ENCODE results near the gene F12.
A peak's percentile ranks its signal among the peaks of the same experiment; 100 is the strongest.
"Not testable (repeated sequence)": the region's sequence is repeated elsewhere in the genome, so short reads cannot be mapped to it uniquely, and the experiment has no call there.

The F12 gene

GRCh38 chr5:177385720-177386119 lies 23.6 kb downstream of the F12 start:
- no peak for DNase-seq

GRCh38 chr5:177384134-177384533 lies 25.2 kb downstream of the F12 start, which contains the start of gene SLC34A1:
Gene SLC34A1 (plus strand): TSS chr5:177384434. CDS start chr5:177385742, 1,308 bp downstream.
- no peak for DNase-seq

- DNase-seq: no peak
Measured at GRCh38 chr5:177383181-177383580, 26.2 kb downstream of the F12 start.

- peak; percentile 35 for DNase-seq
Measured at GRCh38 chr5:177382423-177383029, 26.8 kb downstream of the F12 start.

GRCh38 chr5:177380805-177381126 lies 28.6 kb downstream of the F12 start:
- DNase-seq: no peak

GRCh38 chr5:177378884-177379883 lies 30.2 kb downstream of the F12 start:
- DNase-seq: no peak

GRCh38 chr5:177377851-177378776 lies 31.2 kb downstream of the F12 start:
- DNase-seq: no peak

- no peak for DNase-seq
Measured at GRCh38 chr5:177376107-177376506, 33.3 kb downstream of the F12 start.

GRCh38 chr5:177375516-177375915 lies 33.8 kb downstream of the F12 start:
- not testable (repeated sequence) for DNase-seq

GRCh38 chr5:177374211-177374610 lies 35.2 kb downstream of the F12 start:
- DNase-seq: no peak

- DNase-seq: no peak
Measured at GRCh38 chr5:177373806-177374205, 35.6 kb downstream of the F12 start.

- DNase-seq: no peak
Measured at GRCh38 chr5:177372910-177373309, 36.5 kb downstream of the F12 start.

- no peak for DNase-seq
Measured at GRCh38 chr5:177372034-177372896, 37.1 kb downstream of the F12 start.

- DNase-seq: no peak
Measured at GRCh38 chr5:177371120-177372033, 38.0 kb downstream of the F12 start.

GRCh38 chr5:177370488-177371119 lies 38.8 kb downstream of the F12 start:
- DNase-seq: peak; percentile 58

- no peak for DNase-seq
Measured at GRCh38 chr5:177369645-177370440, 39.5 kb downstream of the F12 start.

- DNase-seq: no peak
Measured at GRCh38 chr5:177368869-177369644, 40.3 kb downstream of the F12 start.

GRCh38 chr5:177367981-177368868 lies 41.1 kb downstream of the F12 start:
- DNase-seq: no peak

Measured in CD4-positive, alpha-beta T cell treated with Interleukin-15 for 1 hour (primary cell).